ENCODE results near the gene HEBP2.

The HEBP2 gene

GRCh38 chr6:138397128-138398122 is 6.6 kb upstream of the HEBP2 start:
- DNase-seq (ENCODE audit: low read depth in 3 of 3) = no peak

GRCh38 chr6:138400326-138400725 is 3.7 kb upstream of the HEBP2 start:
- DNase-seq (ENCODE audit: low read depth in 3 of 3) = no peak

GRCh38 chr6:138401960-138402837 is 1.8 kb upstream of the HEBP2 start:
- DNase-seq (ENCODE audit: low read depth in 3 of 3) = no peak

- no peak for DNase-seq (ENCODE audit: low read depth in 3 of 3)
These were observed 1.2 kb upstream of the HEBP2 start for GRCh38 chr6:138402838-138403187.

GRCh38 chr6:138403324-138403800 is 661 bp upstream of the HEBP2 start:
- peak in 1 of 3 donors; percentile 29 for DNase-seq (ENCODE audit: low read depth in 3 of 3)

GRCh38 chr6:138404666-138405337 is 779 bp downstream of the HEBP2 start:
- DNase-seq (ENCODE audit: low read depth in 3 of 3) = no peak

- no peak for DNase-seq (ENCODE audit: low read depth in 3 of 3)
These were observed 1.9 kb downstream of the HEBP2 start for GRCh38 chr6:138405816-138406413.

GRCh38 chr6:138406443-138406842 is 2.4 kb downstream of the HEBP2 start:
- no peak for DNase-seq (ENCODE audit: low read depth in 3 of 3)

- DNase-seq (ENCODE audit: low read depth in 3 of 3) = no peak
These were observed 6.2 kb downstream of the HEBP2 start for GRCh38 chr6:138410048-138410735.

GRCh38 chr6:138410972-138411880 is 7.2 kb downstream of the HEBP2 start:
- no peak for DNase-seq (ENCODE audit: low read depth in 3 of 3)

- DNase-seq (ENCODE audit: low read depth in 3 of 3) = no peak
These were observed 11.1 kb downstream of the HEBP2 start for GRCh38 chr6:138415125-138415524.

GRCh38 chr6:138416206-138416605 is 12.2 kb downstream of the HEBP2 start:
- no peak for DNase-seq (ENCODE audit: low read depth in 3 of 3)

- no peak for DNase-seq (ENCODE audit: low read depth in 3 of 3)
These were observed 13.6 kb downstream of the HEBP2 start for GRCh38 chr6:138417493-138418117.

- DNase-seq (ENCODE audit: low read depth in 3 of 3) = no peak
These were observed 14.2 kb downstream of the HEBP2 start for GRCh38 chr6:138418118-138418742.

- no peak for DNase-seq (ENCODE audit: low read depth in 3 of 3)
These were observed 15.7 kb downstream of the HEBP2 start for GRCh38 chr6:138419766-138420165.

GRCh38 chr6:138420356-138420755 is 16.3 kb downstream of the HEBP2 start:
- DNase-seq (ENCODE audit: low read depth in 3 of 3) = no peak

GRCh38 chr6:138421089-138421488 is 17.1 kb downstream of the HEBP2 start:
- DNase-seq (ENCODE audit: low read depth in 3 of 3) = no peak

- DNase-seq (ENCODE audit: low read depth in 3 of 3) = no peak
These were observed 17.6 kb downstream of the HEBP2 start for GRCh38 chr6:138421608-138422007.

GRCh38 chr6:138422861-138423260 is 18.8 kb downstream of the HEBP2 start:
- DNase-seq (ENCODE audit: low read depth in 3 of 3) = no peak

All from stimulated activated CD4-positive, alpha-beta T cell treated with anti-CD3 and anti-CD28 coated beads, TNF-alpha, amount 100 ng/mL, for 48 hours (primary cell).